Measurements from ENCODE around the gene SOCS3. TPM values are rescaled to one million over a fixed set of nuclear protein-coding genes. Genes with fewer than 3 reads are reported as not detected.

Gene SOCS3
- total and polyA plus RNA-seq, 10 of the 15 experiments (the other 5 are each of a cell fraction or from before 2014, with no cell fraction given), result 0.05 to 3.9 (median 1.0) TPM

DNA sequence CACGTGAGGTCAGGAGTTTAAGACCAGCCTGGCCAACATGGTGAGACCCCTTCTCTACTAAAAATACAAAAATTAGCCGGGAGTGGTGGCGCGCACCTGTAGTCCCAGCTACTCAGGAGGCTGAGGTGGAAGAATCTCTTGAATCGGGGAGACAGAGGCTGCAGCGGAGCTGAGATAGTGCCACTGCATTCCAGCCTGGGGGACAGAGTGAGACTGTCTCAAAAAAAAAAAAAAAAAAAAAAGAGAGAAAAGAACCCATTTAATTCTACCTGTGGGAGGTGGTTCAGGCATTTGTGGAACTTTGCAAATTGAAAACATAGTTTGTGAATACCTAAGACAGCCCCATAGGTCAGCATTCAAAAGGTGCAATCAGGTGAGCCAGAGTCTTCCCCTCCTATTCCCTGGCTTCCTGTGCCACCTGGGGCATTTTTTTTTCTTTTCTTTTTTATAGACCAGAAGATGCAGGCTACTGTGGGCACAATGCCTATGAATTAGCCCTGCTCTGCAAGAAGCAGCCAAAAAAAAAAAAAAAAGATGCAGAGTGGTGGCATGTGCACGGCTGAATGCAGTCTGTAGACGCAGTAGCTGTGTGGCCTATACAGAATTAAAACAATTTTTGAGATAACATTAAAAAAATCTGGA is 9.1 kb upstream of the SOCS3 start:
- in situ Hi-C loops (cut with MboI) (no loop called here), intact Hi-C loops (cut with micrococcal nuclease; ENCODE audit: unreplicated experiment) (no loop called here)
- DNase-seq (ENCODE audit: low read depth, low spot score), result no peak
- no peak overlapping the region for H3K9ac ChIP-seq (ENCODE audit: control insufficient read depth, insufficient read depth, low read length)
- no peak overlapping the region for H3K4me2 ChIP-seq (ENCODE audit: control insufficient read depth, insufficient read depth)
- ATAC-seq, result no peak
- H2AFZ ChIP-seq (ENCODE audit: control insufficient read depth, low read depth, low read length), result no peak overlapping the region
- ChIA-PET POLR2A (interaction anchor here (0.5 to 1.0 kb wide), 4 partner anchors 11 to 436 kb away, joined by 3 to 6 read pairs (median 4); no protein-coding TSS in a partner anchor), SMC1A (ENCODE audit: uncharacterized antibody, unreplicated experiment) (interaction anchor here (0.6 kb wide), 1 partner anchor 52 kb away, joined by 3 read pairs; no protein-coding TSS in a partner anchor), CTCF (interaction anchor here (0.6 to 3.0 kb wide), 5 partner anchors 8 to 339 kb away, joined by 3 to 12 read pairs (median 4); no protein-coding TSS in a partner anchor), RAD21 (ENCODE audit: unreplicated experiment) (interaction anchor here (0.8 to 1.8 kb wide), 3 partner anchors 8 to 52 kb away, joined by 3 to 9 read pairs (median 3); partner anchors contain the start of gene SOCS3)
- peaks cover 22% of the 10 kb centered on the region for H3K4me1 ChIP-seq (ENCODE audit: control insufficient read depth, insufficient read depth, low read length)
- H3K9me3 ChIP-seq (replicated peaks; ENCODE audit: control insufficient read depth, insufficient read depth, low read length), result no peaks in the 10 kb centered on the region
- H4K20me1 ChIP-seq (ENCODE audit: control insufficient read depth, insufficient read depth), result no peaks in the 10 kb centered on the region
- 47% methylated on average over 8 of the region's 8 CpGs for WGBS (ENCODE audit: insufficient coverage, insufficient replicate concordance, low lambda C conversion rate, missing lambda C conversion rate)
- H3K36me3 ChIP-seq (ENCODE audit: control insufficient read depth in 2 of 2, insufficient read depth in 2 of 2, low read length in 1 of 2), result no peaks in the 10 kb centered on the region
- no peaks in the 10 kb centered on the region for H3K79me2 ChIP-seq (ENCODE audit: control insufficient read depth, insufficient read depth, low read length)
- H3K27ac ChIP-seq (ENCODE audit: control insufficient read depth, insufficient read depth), result no peak overlapping the region
- no TSS peak for BruUV-seq (replicated peaks)
- H3K27me3 ChIP-seq (replicated peaks in 1 of 2; ENCODE audit: control insufficient read depth in 2 of 2, insufficient read depth in 2 of 2, low read length in 1 of 2), result no peaks in the 10 kb centered on the region
- FAIRE-seq, result no peak
- no peak overlapping the region for H3K4me3 ChIP-seq
- TF ChIP-seq NR2C2 (IDR thresholded peaks at IDR 0.05; ENCODE audit: borderline replicate concordance, control insufficient read depth, insufficient read length, low read depth) (no peak), ATF2 (IDR thresholded peaks at IDR 0.05; ENCODE audit: low read length) (no peak), EP300 (IDR thresholded peaks at IDR 0.05; ENCODE audit: borderline replicate concordance in 1 of 2, control insufficient read depth in 1 of 2, low read depth in 2 of 2, low read length in 2 of 2) (no peak), RELB (IDR thresholded peaks at IDR 0.05; ENCODE audit: low read depth) (no peak), FOXK2 (IDR thresholded peaks at IDR 0.05) (no peak), IRF4 (IDR thresholded peaks at IDR 0.05; ENCODE audit: low read depth, low read length) (no peak), TBL1XR1 (IDR thresholded peaks at IDR 0.05; ENCODE audit: low read depth, low read length) (no peak), BHLHE40 (IDR thresholded peaks at IDR 0.05; ENCODE audit: borderline replicate concordance in 1 of 2, low read depth in 2 of 2, low read length in 1 of 2) (no peak), CREM (IDR thresholded peaks at IDR 0.05; ENCODE audit: low read depth) (no peak), CEBPB (IDR thresholded peaks at IDR 0.05; ENCODE audit: borderline replicate concordance in 1 of 2, low read depth in 2 of 2, low read length in 2 of 2) (no peak), SIN3A (IDR thresholded peaks at IDR 0.05; ENCODE audit: low read depth, low read length) (no peak)
- TF ChIP-seq, protein P1, sequence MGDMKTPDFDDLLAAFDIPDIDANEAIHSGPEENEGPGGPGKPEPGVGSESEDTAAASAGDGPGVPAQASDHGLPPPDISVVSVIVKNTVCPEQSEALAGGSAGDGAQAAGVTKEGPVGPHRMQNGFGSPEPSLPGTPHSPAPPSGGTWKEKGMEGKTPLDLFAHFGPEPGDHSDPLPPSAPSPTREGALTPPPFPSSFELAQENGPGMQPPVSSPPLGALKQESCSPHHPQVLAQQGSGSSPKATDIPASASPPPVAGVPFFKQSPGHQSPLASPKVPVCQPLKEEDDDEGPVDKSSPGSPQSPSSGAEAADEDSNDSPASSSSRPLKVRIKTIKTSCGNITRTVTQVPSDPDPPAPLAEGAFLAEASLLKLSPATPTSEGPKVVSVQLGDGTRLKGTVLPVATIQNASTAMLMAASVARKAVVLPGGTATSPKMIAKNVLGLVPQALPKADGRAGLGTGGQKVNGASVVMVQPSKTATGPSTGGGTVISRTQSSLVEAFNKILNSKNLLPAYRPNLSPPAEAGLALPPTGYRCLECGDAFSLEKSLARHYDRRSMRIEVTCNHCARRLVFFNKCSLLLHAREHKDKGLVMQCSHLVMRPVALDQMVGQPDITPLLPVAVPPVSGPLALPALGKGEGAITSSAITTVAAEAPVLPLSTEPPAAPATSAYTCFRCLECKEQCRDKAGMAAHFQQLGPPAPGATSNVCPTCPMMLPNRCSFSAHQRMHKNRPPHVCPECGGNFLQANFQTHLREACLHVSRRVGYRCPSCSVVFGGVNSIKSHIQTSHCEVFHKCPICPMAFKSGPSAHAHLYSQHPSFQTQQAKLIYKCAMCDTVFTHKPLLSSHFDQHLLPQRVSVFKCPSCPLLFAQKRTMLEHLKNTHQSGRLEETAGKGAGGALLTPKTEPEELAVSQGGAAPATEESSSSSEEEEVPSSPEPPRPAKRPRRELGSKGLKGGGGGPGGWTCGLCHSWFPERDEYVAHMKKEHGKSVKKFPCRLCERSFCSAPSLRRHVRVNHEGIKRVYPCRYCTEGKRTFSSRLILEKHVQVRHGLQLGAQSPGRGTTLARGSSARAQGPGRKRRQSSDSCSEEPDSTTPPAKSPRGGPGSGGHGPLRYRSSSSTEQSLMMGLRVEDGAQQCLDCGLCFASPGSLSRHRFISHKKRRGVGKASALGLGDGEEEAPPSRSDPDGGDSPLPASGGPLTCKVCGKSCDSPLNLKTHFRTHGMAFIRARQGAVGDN (IDR thresholded peaks at IDR 0.05), result no peak
